SK-N-SH treated with all-trans-retinoic acid at 6 μM for 48 hours (cell line): Measurements from ENCODE around the gene APAF1.

ENCODE experiments used
- ARNTL ChIP-seq: fragments of 450-650 bp; formaldehyde crosslinking; IDR thresholded peaks from 2 replicates; pipeline ENCODE4 v1.5.0; 2020; ENCODE audit warnings: low read depth, mild to moderate bottlenecking, moderate library complexity, borderline replicate concordance
- CSDC2 ChIP-seq: fragments of 250-450 bp; sonication (Bioruptor Pico); IDR thresholded peaks from 2 replicates; pipeline ENCODE4 v1.5.0; 2020; ENCODE audit warnings: mild to moderate bottlenecking, moderate library complexity
- PPARA ChIP-seq: fragments of 250-450 bp; sonication (Bioruptor Pico); IDR thresholded peaks from 2 replicates; pipeline ENCODE4 v1.5.0; 2020; ENCODE audit warnings: mild to moderate bottlenecking, borderline replicate concordance
- RARB ChIP-seq: fragments of 250-450 bp; sonication (Bioruptor Pico); IDR thresholded peaks from 2 replicates; pipeline ENCODE4 v1.8.0; 2021; ENCODE audit warnings: mild to moderate bottlenecking, moderate library complexity
- SNAI2 ChIP-seq: fragments of 250-450 bp; sonication (Bioruptor Pico); IDR thresholded peaks from 2 replicates; pipeline ENCODE4 v1.5.0; 2020; ENCODE audit warnings: mild to moderate bottlenecking, moderate library complexity
- TCF4 ChIP-seq: fragments of 250-450 bp; sonication (Bioruptor Pico); IDR thresholded peaks from 2 replicates; pipeline ENCODE4 v1.8.0; 2021; ENCODE audit warnings: mild to moderate bottlenecking, moderate library complexity, borderline replicate concordance
- TOX ChIP-seq: fragments of 250-450 bp; sonication (Bioruptor Pico); IDR thresholded peaks from 2 replicates; pipeline ENCODE4 v1.8.0; 2021; ENCODE audit warnings: mild to moderate bottlenecking, moderate library complexity, borderline replicate concordance
- TSHZ2 ChIP-seq: fragments of 250-450 bp; sonication (Bioruptor Pico); IDR thresholded peaks from 2 replicates; pipeline ENCODE4 v1.5.0; 2020; ENCODE audit warnings: mild to moderate bottlenecking, moderate library complexity
- ZC3H10 ChIP-seq: fragments of 250-450 bp; sonication (Bioruptor Pico); IDR thresholded peaks from 2 replicates; pipeline ENCODE4 v1.5.1; 2021; ENCODE audit warnings: mild to moderate bottlenecking, moderate library complexity
- ZFP3 ChIP-seq: fragments of 250-450 bp; sonication (Bioruptor Pico); IDR thresholded peaks from 2 replicates; pipeline ENCODE4 v1.5.0; 2020; ENCODE audit warnings: mild to moderate bottlenecking, moderate library complexity
- ZFP30 ChIP-seq: fragments of 450-650 bp; formaldehyde crosslinking; IDR thresholded peaks from 2 replicates; pipeline ENCODE4 v1.5.0; 2022; ENCODE audit warnings: mild to moderate bottlenecking, moderate library complexity
- ZNF70 ChIP-seq: fragments of 450-650 bp; formaldehyde crosslinking; IDR thresholded peaks from 2 replicates; pipeline ENCODE4 v1.5.0; 2020; ENCODE audit warnings: mild to moderate bottlenecking, moderate library complexity
- TF ChIP-seq, protein P1 (sequence below): fragments of 250-450 bp; sonication (Bioruptor Pico); IDR thresholded peaks from 2 replicates; pipeline ENCODE4 v1.8.0; 2020; ENCODE audit warnings: mild to moderate bottlenecking, moderate library complexity, borderline replicate concordance
- TF ChIP-seq, protein P2 (sequence below): fragments of 250-450 bp; sonication (Bioruptor Pico); IDR thresholded peaks from 2 replicates; pipeline ENCODE4 v1.5.1; 2020; ENCODE audit warnings: low read depth, mild to moderate bottlenecking, moderate library complexity

DNA sequence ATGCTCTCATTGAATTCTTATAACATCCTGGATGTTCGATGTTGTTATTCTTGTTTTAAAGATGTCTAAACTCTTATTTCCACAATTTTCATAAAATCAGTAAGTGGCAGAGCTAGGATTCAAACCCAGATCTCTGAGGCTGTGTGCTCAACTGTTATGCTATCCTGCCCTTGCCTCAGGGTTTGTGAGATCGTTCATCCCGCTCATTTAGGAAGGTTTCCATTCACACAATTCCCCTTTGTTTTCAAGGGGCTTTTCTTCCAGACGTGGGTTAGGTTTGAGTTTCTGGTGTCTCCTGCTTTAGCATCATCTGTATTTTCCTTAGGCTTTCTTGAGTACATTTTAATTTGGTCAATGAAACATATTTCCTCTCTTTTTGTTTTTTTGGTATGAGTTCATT is 69.3 kb downstream of the APAF1 start:
- TF ChIP-seq ARNTL, result no peak
- TF ChIP-seq TOX, result no peak
- TF ChIP-seq, protein P1, sequence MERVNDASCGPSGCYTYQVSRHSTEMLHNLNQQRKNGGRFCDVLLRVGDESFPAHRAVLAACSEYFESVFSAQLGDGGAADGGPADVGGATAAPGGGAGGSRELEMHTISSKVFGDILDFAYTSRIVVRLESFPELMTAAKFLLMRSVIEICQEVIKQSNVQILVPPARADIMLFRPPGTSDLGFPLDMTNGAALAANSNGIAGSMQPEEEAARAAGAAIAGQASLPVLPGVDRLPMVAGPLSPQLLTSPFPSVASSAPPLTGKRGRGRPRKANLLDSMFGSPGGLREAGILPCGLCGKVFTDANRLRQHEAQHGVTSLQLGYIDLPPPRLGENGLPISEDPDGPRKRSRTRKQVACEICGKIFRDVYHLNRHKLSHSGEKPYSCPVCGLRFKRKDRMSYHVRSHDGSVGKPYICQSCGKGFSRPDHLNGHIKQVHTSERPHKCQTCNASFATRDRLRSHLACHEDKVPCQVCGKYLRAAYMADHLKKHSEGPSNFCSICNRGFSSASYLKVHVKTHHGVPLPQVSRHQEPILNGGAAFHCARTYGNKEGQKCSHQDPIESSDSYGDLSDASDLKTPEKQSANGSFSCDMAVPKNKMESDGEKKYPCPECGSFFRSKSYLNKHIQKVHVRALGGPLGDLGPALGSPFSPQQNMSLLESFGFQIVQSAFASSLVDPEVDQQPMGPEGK (CRISPR knock-in tag), result no peak
- TF ChIP-seq TSHZ2 (CRISPR knock-in tag), result no peak
- TF ChIP-seq ZFP30 (CRISPR knock-in tag), result no peak
- TF ChIP-seq ZC3H10 (CRISPR knock-in tag), result no peak
- TF ChIP-seq, protein P2, sequence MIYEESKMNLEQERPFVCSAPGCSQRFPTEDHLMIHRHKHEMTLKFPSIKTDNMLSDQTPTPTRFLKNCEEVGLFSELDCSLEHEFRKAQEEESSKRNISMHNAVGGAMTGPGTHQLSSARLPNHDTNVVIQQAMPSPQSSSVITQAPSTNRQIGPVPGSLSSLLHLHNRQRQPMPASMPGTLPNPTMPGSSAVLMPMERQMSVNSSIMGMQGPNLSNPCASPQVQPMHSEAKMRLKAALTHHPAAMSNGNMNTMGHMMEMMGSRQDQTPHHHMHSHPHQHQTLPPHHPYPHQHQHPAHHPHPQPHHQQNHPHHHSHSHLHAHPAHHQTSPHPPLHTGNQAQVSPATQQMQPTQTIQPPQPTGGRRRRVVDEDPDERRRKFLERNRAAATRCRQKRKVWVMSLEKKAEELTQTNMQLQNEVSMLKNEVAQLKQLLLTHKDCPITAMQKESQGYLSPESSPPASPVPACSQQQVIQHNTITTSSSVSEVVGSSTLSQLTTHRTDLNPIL, result no peak
- TF ChIP-seq PPARA (CRISPR knock-in tag), result no peak
- TF ChIP-seq RARB (CRISPR knock-in tag), result no peak
- no peak for TF ChIP-seq ZNF70
- TF ChIP-seq TCF4 (CRISPR knock-in tag), result no peak
- no peak for TF ChIP-seq ZFP3 (CRISPR knock-in tag)
- no peak for TF ChIP-seq CSDC2 (CRISPR knock-in tag)
- TF ChIP-seq SNAI2, result no peak
